ENCODE results near the gene TP53INP2.

The TP53INP2 gene

DNA sequence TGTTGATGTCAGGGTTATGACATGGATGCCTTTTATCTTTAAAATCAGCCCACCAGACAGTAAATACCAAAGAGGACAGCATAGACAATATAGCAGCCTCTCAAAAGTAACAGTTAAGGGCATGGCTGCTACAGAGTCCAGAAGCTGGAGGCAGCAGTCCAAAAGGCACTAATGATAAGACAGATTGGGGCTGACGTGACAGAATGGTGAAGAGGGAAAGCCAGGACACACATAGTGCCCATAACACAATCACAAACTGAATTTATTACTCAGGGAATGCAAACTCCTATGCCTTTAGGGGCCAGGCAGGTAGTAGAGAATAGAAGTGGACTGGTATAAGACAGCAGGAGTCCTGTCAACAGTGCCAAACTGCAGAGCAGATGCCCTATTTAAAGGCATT is 40.7 kb downstream of the TP53INP2 start:
- no peak overlapping the region for H3K27ac ChIP-seq
- no peak for TF ChIP-seq ZFX (IDR thresholded peaks at IDR 0.05)
- TF ChIP-seq, protein P1, sequence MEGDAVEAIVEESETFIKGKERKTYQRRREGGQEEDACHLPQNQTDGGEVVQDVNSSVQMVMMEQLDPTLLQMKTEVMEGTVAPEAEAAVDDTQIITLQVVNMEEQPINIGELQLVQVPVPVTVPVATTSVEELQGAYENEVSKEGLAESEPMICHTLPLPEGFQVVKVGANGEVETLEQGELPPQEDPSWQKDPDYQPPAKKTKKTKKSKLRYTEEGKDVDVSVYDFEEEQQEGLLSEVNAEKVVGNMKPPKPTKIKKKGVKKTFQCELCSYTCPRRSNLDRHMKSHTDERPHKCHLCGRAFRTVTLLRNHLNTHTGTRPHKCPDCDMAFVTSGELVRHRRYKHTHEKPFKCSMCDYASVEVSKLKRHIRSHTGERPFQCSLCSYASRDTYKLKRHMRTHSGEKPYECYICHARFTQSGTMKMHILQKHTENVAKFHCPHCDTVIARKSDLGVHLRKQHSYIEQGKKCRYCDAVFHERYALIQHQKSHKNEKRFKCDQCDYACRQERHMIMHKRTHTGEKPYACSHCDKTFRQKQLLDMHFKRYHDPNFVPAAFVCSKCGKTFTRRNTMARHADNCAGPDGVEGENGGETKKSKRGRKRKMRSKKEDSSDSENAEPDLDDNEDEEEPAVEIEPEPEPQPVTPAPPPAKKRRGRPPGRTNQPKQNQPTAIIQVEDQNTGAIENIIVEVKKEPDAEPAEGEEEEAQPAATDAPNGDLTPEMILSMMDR (conservative IDR thresholded peaks at IDR 0.05): no peak

DNA sequence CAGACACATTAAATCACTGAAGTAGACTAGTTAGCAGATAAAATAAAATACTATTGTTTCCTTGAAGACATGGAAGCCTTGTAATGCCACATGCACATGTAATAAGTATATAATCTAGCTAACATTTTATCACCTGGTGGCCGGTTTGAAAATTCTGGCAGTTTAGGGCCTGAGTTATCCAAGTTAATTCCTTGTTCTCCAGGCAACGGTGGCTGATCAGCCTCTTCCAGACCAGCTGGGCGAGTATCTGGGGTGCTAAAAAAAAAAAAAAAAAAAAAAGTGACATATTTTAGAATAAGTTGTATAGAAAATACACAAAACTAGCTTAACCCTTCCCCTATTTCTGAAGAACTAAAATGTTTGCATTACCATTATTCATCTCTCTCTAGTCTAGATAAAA is 42.5 kb downstream of the TP53INP2 start:
- TF ChIP-seq ZFX (IDR thresholded peaks at IDR 0.05): no peak
- TF ChIP-seq, protein P1 (conservative IDR thresholded peaks at IDR 0.05): no peak
- H3K27ac ChIP-seq: no peak overlapping the region

DNA sequence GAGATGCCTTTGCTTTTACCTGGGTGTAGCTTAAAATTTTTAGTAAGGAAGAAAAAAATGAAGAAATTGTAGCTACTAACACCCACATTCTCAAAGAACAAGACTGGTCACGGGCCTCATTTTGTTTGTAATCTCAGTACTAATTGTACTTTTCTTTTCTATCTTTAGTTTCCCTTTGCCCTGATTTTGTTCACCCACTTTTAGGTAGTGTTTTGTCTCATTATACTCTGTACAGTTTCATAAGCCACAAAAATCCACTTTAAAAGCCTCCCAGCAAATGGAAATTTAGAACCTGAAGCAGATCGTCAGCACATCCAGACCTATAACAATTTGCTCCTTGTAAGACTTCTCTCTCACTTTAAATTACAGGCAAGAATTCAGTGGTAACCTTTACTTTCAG is 43.3 kb downstream of the TP53INP2 start:
- no peak overlapping the region for H3K27ac ChIP-seq
- TF ChIP-seq ZFX (IDR thresholded peaks at IDR 0.05): no peak

DNA sequence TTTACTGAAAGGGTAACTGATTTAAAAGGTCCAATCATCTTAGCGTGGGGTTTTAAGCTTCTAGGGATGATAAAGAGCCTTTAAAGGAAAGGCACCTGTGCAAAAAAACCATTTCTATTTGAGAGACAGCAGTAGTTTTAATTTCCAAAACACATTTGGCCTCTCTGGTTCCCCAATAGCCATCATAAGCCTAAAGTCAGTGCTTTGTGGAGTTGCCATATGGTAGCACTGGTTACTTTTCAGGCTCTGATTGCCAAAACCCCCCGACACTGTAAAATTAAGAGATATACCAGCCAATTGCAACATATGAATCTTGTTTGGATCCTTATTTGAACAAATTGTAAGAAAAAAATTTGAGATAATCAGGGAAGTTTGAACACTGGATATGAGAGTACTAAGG is 44.6 kb downstream of the TP53INP2 start:
- H3K27ac ChIP-seq: no peak overlapping the region
- no peak for TF ChIP-seq ZFX (IDR thresholded peaks at IDR 0.05)
- TF ChIP-seq, protein P1 (conservative IDR thresholded peaks at IDR 0.05): no peak

DNA sequence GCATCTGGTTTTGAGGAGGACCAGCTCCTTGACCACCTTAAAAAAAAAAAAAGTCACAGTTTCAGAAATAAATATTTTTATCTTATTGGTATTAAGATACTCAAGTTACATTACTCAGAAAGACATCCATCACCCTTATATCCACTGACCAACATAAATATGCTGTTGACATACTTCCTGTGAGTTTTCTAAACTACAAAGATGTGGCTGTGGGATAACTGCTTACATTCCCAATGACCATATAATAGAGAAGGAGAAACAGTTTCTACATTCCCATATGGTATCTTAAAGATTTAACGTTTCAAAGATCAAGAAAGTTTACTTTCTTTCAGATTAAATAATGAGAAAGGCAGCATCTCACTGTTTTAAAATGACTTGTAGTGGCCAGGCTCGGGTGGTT is 46.3 kb downstream of the TP53INP2 start:
- no peak overlapping the region for H3K27ac ChIP-seq
- TF ChIP-seq, protein P1 (conservative IDR thresholded peaks at IDR 0.05): no peak
- TF ChIP-seq ZFX (IDR thresholded peaks at IDR 0.05): no peak

DNA sequence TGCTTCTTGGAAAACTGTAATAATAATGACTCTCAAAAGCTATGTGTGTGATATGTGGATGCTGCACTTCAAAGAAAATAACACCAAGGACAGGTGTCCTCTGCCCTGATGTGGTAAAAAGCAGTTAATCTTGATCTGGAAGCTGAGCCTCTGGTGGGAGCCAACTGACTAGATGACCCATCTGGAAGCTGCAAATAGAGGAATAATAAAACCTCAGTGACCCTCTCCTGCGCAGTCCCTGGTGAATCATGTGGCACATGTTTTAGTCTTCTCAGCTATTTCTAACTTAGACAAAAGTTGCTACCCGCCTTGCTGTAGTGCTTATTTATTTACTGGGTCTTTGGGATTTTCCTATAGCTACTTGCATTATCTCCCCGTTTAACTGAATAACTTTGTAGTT is 47.3 kb downstream of the TP53INP2 start:
- TF ChIP-seq, protein P1 (conservative IDR thresholded peaks at IDR 0.05): no peak
- no peak for TF ChIP-seq ZFX (IDR thresholded peaks at IDR 0.05)
- no peak overlapping the region for H3K27ac ChIP-seq

DNA sequence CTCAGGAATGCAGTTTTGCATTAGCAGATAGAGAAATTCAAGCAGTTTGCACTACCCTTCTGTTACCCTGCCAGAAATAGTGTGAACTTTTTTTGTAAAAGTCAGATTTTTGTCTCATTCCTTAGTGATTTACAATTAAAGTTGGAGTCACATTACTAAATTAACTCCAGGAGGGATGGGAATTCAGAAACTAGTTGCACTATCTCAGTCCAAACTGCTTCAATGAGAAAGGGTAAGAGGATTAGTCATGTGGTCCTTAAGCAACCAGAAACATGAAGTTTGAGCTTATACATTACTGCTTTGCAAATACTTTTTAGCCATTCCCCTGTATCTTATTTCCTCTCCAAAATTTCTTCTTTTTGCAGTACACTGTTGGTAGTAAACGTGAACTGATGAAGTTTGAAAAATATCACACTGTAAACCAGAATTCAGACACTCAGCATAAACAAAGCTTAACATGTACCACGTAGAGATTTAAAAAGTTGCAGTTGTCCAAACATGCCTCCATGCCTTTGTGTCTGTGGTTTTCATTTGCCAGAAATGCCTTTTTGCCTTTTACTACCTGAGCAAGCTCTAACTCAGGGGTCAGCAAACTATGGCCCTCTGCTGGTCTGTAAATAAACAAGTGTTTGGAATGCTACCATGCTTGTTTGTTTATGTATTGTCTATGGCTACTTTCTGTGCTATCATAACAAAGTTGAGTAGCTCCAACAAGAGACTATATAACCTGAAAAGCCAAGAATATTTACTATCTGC is 49.7 kb downstream of the TP53INP2 start:
- TF ChIP-seq ZFX (IDR thresholded peaks at IDR 0.05): no peak
- TF ChIP-seq, protein P1 (conservative IDR thresholded peaks at IDR 0.05): no peak
- H3K27ac ChIP-seq: no peak overlapping the region

DNA sequence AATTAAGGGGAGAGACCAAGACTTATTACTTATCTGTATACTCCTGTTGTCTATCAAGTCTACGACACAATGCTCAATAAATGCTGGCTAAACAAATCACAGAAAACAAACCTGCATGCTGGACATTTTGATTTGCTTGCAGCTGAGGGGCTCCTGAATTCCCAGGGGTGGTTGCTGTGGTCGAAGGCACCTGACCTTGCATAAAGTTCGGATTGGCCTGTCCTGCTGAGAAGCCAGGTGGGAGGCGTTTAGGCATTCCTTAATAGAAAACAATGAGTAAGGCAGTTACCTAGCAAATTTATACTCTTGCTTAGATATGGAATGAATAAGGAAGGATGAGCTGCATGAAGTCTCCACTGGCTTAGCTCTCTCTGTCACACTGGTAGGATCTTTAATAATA is 50.5 kb downstream of the TP53INP2 start:
- TF ChIP-seq ZFX (IDR thresholded peaks at IDR 0.05): no peak
- TF ChIP-seq, protein P1 (conservative IDR thresholded peaks at IDR 0.05): no peak
- H3K27ac ChIP-seq: no peak overlapping the region

All from C4-2B (cell line).